Ectodermal cell (in vitro differentiated cells): ENCODE data around the gene POLR2J2.
"Not testable (repeated sequence)": the region's sequence is repeated elsewhere in the genome, so short reads cannot be mapped to it uniquely, and the experiment has no call there.

ENCODE experiments used
- H3K27ac ChIP-seq: 2 replicates; pipeline ENCODE4 v1.7.0; 2013; ENCODE audit warnings: mild to moderate bottlenecking, low read depth, low read length; ENCODE audit not compliant: insufficient read depth, poor library complexity, severe bottlenecking
- H3K27me3 ChIP-seq: 2 replicates; pipeline ENCODE4 v1.7.0; 2013; ENCODE audit warnings: mild to moderate bottlenecking, low read length; ENCODE audit not compliant: insufficient read depth, control insufficient read depth, poor library complexity, severe bottlenecking
- H3K36me3 ChIP-seq: one replicate; pipeline ENCODE4 v1.7.0; 2013; ENCODE audit warnings: low read length; ENCODE audit not compliant: control insufficient read depth, insufficient read depth
- H3K4me1 ChIP-seq: one replicate; pipeline ENCODE4 v1.7.0; 2013; ENCODE audit warnings: low read length; ENCODE audit not compliant: control insufficient read depth, insufficient read depth
- H3K4me3 ChIP-seq: 2 replicates; pipeline ENCODE4 v1.7.0; 2013; ENCODE audit warnings: low read depth, low read length, control low read depth; ENCODE audit not compliant: insufficient read depth
- H3K9me3 ChIP-seq: 2 replicates; pipeline ENCODE4 v1.7.0; 2013; ENCODE audit warnings: mild to moderate bottlenecking, low read length, moderate library complexity; ENCODE audit not compliant: control insufficient read depth
- WGBS, 2 experiments: methylation state at CpG; one replicate each; pipeline ENCODE4 v1.1.7; 2013; ENCODE audit warnings: missing lambda C conversion rate in 2 of 2; 5-methylcytosine and 5-hydroxymethylcytosine counted together

The POLR2J2 gene

DNA sequence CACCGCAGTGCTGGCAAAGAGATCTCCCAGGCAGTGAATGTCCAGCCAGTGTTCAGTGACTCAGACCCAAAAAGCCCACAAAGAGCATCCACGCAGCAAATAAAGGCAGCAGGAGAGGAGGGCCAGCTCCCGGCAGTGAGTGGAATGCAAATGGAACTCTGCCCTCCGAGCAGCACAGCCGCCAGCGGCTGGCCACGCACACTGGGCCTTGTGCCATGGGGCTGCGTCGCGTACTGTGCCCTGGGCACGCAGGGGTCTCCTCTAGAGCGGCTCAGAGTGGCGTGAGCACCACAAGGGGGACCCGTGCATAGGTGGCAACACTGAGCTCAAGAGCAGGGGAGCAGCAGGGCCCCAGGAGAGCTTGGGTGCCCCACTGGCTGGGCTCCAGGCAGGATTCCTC lies 3.9 kb downstream of the POLR2J2 start:
- not testable (repeated sequence) for H3K4me3 ChIP-seq, H3K4me1 ChIP-seq, H3K9me3 ChIP-seq, H3K36me3 ChIP-seq, H3K27me3 ChIP-seq, H3K27ac ChIP-seq
- no CpG with 5 or more reads among the region's 14 CpGs for WGBS, 2 experiments

DNA sequence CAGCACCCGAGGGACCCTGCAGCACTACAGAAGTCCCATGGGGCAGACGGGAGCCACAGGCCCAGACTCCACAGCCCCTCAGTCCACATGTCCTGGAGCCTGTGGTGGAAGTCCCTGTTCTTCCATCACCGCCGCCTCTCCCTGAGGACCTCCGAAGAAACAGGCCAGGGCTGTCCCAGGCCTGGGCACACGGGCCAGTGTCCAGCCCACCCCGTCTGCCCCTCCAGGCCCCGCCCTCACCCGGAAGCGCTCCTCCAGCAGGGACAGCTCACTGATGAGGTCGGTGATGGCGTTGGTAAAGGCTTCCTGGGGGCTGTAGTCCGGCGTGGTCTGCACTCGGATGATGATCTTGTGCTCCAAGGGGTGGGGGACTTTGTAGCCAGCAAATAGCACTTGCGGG lies 4.6 kb downstream of the POLR2J2 start:
- not testable (repeated sequence) for H3K4me3 ChIP-seq, H3K4me1 ChIP-seq
- WGBS, 2 experiments = no CpG with 5 or more reads among the region's 16 CpGs

DNA sequence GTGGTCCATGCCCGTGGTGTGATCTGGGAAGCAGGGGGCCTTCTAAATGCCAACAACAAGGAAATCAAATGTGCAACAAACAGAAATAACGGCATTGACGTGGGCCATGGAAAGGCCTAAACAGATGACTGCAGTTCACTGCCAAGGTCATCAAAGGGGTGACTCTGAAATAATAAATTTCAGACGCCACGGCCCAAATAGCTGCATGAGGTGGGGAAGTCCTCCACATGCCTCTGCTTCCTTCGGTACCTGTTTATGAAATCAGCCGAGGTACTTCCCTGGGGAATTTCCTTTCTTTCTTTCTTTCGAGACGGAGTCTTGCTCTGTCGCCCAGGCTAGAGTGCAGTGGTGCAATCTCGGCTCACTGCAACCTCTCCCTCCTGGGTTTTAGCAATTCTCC lies 6.7 kb downstream of the POLR2J2 start:
- H3K9me3 ChIP-seq, H3K4me3 ChIP-seq, H3K27ac ChIP-seq, H3K36me3 ChIP-seq, H3K4me1 ChIP-seq, H3K27me3 ChIP-seq: not testable (repeated sequence)
- 100% methylated on average over 2 of the region's 11 CpGs for WGBS, 2 experiments

More for the DNA sequence above, 4.6 kb downstream of the POLR2J2 start:
- not testable (repeated sequence) for H3K9me3 ChIP-seq, H3K36me3 ChIP-seq, H3K27ac ChIP-seq, H3K27me3 ChIP-seq

DNA sequence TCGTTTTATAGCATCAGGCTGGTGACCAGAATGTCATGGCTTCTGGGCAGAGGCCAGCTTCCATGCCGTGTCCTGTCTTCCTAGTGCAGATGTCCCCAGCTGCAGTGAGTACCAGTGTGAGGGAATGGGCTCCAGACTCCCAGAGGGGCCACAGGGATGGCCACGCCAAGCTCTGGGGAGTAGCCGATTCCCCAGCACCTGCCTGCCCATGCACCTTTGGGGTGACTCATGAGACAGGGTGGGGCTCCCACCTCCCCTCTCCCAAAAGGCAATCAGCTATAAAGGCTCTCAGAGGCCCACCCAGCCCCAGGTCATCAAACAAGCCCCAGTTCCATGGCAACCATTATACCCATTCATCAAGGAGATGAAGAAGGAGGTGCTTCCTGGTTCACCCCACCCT lies 21.5 kb downstream of the POLR2J2 start, which contains the start of gene SPDYE2B:
SPDYE2B (plus strand) TSS at position 396 of the 400 bp plus-strand sequence. CDS start 2,030 bp downstream, outside the sequence.
- not testable (repeated sequence) for H3K9me3 ChIP-seq, H3K4me3 ChIP-seq, H3K36me3 ChIP-seq, H3K27me3 ChIP-seq, H3K27ac ChIP-seq, H3K4me1 ChIP-seq
- WGBS, 2 experiments = no CpG with 5 or more reads among the region's 4 CpGs

DNA sequence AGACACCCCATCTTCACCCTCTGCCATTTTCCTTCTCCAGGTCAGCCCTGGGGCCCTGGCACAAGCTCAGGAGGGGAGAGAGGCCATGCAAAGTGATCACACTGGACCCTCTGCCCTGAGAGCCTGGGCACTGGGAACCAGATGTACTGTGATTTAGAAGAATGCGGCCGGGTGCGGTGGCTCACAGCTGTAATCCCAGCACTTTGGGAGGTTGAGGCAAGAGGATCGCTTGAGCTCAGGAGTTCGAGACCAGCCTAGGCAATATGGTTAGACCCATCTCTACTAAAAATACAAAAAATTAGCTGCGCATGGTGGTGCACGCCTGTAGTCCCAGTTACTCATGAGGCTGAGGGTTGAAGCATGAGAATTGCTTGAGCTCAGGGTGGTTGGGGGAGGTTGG lies 23.6 kb downstream of the POLR2J2 start:
- not testable (repeated sequence) for H3K4me1 ChIP-seq, H3K27me3 ChIP-seq, H3K27ac ChIP-seq, H3K4me3 ChIP-seq, H3K36me3 ChIP-seq, H3K9me3 ChIP-seq
- WGBS, 2 experiments = 95 to 96% methylated on average over 5 of the region's 7 CpGs

DNA sequence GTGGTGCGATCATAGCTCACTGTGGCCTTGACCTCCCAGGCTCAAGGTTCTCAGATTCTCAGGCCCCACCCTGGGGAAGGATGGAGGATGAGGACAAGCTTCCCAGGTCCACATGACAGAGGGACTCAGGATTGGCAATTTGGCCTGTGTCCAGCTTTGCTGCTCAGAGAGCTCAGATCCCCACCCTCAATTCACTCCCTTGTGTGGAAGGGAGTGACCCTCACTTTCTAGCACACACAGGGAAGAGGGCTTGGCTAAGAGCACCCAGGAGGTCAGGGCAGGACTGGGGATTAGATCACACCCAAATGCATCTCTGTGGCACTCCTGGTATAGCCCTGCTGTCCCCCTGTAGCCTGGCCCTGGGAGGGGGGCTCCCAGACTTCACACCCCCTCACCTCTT lies 28.1 kb downstream of the POLR2J2 start:
- H3K4me3 ChIP-seq, H3K27me3 ChIP-seq, H3K36me3 ChIP-seq, H3K27ac ChIP-seq, H3K4me1 ChIP-seq, H3K9me3 ChIP-seq: not testable (repeated sequence)
- WGBS, 2 experiments = no CpG with 5 or more reads among the region's 1 CpG

DNA sequence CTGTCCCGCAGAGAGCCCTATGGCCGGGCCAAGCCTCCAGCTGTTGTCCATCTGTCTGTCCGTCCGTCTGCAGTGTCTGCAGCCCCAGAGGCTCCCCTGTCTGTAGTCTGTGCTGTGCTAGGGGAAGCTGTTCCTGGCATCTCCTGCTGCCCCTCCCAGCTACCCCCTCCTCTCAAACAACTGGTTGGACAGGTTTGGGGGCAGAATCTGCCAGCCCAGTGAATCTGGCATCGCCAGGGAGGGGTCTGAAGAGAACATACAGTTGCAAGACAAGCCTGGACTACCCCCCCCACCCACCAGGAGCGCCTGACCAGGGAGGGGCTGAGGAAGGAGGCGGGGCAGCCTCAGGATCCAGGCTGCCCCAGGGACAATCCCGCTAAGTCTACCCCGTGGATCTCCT lies 28.8 kb downstream of the POLR2J2 start, which contains the start of gene UPK3BL1:
UPK3BL1 (minus strand) TSS at position 101 of the 400 bp plus-strand sequence; CDS start at position 51, 50 bp downstream.
- not testable (repeated sequence) for H3K4me3 ChIP-seq, H3K4me1 ChIP-seq, H3K27me3 ChIP-seq, H3K9me3 ChIP-seq, H3K27ac ChIP-seq, H3K36me3 ChIP-seq
- no CpG with 5 or more reads among the region's 9 CpGs for WGBS, 2 experiments

DNA sequence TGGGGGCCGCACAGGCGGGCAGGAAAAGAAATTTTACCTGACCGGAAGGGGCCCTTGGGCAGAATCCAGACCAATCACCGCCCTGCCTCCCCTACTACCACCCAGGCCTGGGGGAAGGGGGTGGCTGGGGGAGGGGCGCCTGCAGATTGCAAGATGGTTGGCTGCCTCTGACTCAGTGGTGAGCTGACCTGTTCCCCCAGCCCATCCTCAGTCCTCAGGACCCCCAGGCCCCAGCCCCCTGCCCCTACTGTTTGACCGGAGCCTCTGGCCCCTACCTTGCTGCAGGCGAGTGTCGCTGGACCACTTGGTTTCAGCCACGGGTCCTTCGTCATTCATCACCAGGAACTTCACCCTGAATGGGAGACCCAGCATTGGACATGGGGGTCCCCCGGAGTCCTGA lies 32.6 kb downstream of the POLR2J2 start:
- not testable (repeated sequence) for H3K4me3 ChIP-seq, H3K4me1 ChIP-seq, H3K27me3 ChIP-seq, H3K27ac ChIP-seq, H3K36me3 ChIP-seq, H3K9me3 ChIP-seq
- WGBS, 2 experiments = 84 to 93% methylated on average over 5 to 6 of the region's 11 CpGs

DNA sequence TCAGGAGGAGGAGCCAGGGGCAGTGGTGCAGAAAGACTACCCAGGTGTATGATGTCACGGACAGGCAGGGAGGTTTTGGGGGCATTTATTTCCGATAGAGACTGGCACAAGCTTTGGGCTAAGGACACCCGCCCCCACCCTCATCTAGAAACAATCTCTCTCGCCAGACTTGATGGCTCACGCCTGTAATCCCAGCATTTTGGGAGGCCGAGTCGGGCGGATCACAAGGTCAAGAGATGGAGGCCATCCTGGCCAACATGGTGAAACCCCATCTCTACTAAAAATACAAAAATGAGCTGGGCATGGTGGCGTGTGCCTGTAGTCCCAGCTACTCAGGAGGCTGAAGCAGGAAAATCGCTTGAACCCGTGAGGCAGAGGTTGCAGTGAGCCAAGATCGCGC lies 34.5 kb downstream of the POLR2J2 start:
- H3K4me1 ChIP-seq, H3K36me3 ChIP-seq, H3K4me3 ChIP-seq, H3K27ac ChIP-seq, H3K27me3 ChIP-seq, H3K9me3 ChIP-seq: not testable (repeated sequence)
- WGBS, 2 experiments = 90 to 91% methylated on average over 8 of the region's 13 CpGs

DNA sequence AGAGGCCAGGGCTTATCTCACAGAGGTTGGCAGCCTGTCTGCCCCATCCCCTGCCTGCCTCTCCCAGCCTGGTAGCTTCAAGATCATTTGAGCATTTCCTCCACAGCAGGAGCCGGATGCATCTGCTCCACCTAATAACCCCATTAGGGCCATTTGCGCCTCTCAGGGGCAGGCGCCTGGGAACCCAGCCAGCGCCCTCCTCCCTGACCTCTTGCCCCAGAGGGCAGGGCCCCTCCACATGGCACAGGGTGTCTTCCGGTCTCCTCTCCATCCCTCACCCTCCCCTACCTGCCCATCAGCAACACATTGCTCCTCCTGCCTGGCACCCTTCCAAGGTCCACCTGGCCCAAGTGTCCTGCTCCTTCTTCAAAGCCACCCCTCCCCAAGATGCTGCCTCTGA lies 36.1 kb downstream of the POLR2J2 start:
- not testable (repeated sequence) for H3K27ac ChIP-seq, H3K4me3 ChIP-seq, H3K27me3 ChIP-seq, H3K4me1 ChIP-seq, H3K9me3 ChIP-seq, H3K36me3 ChIP-seq
- no CpG with 5 or more reads among the region's 5 CpGs for WGBS, 2 experiments

DNA sequence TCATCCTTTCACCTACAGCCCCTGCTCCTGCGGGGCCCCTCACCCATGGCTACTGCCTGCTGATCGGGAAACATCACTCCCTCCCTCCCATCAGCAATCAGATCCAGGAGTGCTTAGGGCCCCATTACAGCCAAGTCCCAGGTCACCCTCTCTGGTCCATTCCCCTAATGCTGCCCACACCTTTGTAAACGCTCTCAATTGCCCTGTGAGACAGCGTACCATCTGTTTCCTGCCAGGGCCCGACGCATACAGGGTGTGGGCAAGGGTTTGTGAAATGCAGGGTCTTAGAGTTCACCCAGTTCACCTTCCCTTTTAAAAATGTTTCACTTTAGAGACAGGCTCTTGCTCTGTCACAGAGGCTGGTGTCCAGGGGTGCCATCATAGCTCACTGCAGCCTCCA lies 37.2 kb downstream of the POLR2J2 start:
- 84 to 87% methylated on average over 2 of the region's 6 CpGs for WGBS, 2 experiments
- not testable (repeated sequence) for H3K27ac ChIP-seq, H3K27me3 ChIP-seq, H3K9me3 ChIP-seq, H3K36me3 ChIP-seq, H3K4me1 ChIP-seq, H3K4me3 ChIP-seq
